Neural crest cell (in vitro differentiated cells): Measurements from ENCODE around the gene FOXC2. TPM values are rescaled to one million over a fixed set of nuclear protein-coding genes. Genes with fewer than 3 reads are reported as not detected.

Source experiments
- DNase-seq: peaks from one replicate; pipeline ENCODE4 v3.0.0; 2021; ENCODE audit warnings: low read depth, mixed read lengths, low spot score
- H3K27ac Mint-ChIP-seq: one replicate; pipeline ENCODE4 v1.8.0; 2021; ENCODE audit warnings: mild to moderate bottlenecking, mixed read lengths; ENCODE audit not compliant: unreplicated experiment
- H3K27me3 Mint-ChIP-seq: 2 replicates; pipeline ENCODE4 v1.8.0; 2021; ENCODE audit warnings: low read depth, mild to moderate bottlenecking, mixed read lengths
- H3K36me3 Mint-ChIP-seq: 2 replicates; pipeline ENCODE4 v1.8.0; 2021; ENCODE audit warnings: low read depth, mild to moderate bottlenecking, mixed read lengths
- H3K4me1 Mint-ChIP-seq: 2 replicates; pipeline ENCODE4 v1.8.0; 2021; ENCODE audit warnings: mixed read lengths
- H3K4me3 Mint-ChIP-seq: one replicate; pipeline ENCODE4 v1.8.0; 2021; ENCODE audit warnings: mild to moderate bottlenecking, mixed read lengths
- H3K9me3 Mint-ChIP-seq: 2 replicates; pipeline ENCODE4 v1.8.0; 2021; ENCODE audit warnings: mixed read lengths
- total RNA-seq: library from RNA; stranded (reverse); gene quantifications from 2 replicates; pipeline ENCODE4 v1.2.1, GENCODE V29; 2021
- TF ChIP-seq, protein P1 (sequence below): fragments of 200-600 bp; sonication (generic); conservative IDR thresholded peaks from 2 replicates; pipeline ENCODE4 v1.5.0; 2021; ENCODE audit warnings: antibody characterized with exemption, mild to moderate bottlenecking

FOXC2 gene
- total RNA-seq, 1 donor from 2014 or later, result not detected

DNA sequence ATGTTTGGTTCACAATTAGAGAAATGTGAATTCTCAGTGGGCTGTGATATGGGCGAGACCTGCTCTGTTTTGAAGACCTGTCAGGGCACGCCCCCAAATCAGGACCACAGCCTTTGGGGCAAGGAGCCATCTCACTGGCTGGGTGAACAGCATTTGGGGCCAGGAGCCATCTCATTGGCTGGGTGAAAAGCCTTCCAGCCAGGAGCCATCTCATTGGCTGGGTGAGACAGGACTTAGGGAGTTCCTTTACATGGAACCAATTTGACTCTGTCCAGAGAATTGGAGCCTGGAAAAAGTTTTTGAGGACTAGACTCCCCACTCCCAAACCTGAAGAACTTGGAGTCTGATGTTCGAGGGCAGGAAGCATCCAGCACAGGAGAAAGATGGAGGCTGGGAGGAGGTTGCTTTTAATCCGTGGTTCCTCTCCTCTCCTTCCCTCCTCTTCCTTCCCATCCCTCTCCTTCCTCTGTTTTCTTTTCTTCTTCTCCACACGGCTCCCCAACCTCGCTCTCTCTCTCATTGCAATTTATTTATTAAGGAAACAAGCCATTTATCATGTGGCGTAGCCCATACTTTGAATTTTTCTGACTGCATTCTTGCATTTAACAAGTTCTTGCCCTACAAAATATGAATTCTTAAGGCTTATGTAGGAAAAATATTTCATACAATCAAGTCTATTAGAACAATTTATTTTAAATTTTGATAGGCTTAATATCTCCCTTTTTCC lies 31.4 kb downstream of the FOXC2 start:
- no peak for DNase-seq
- Mint-ChIP-seq H3K27ac (no peak overlapping the region), H3K4me3 (no peak overlapping the region), H3K9me3 (no peaks in the 10 kb centered on the region), H3K4me1 (peaks cover 12% of the 10 kb centered on the region), H3K27me3 (peaks cover 35% of the 10 kb centered on the region), H3K36me3 (no peaks in the 10 kb centered on the region)
- TF ChIP-seq, protein P1, sequence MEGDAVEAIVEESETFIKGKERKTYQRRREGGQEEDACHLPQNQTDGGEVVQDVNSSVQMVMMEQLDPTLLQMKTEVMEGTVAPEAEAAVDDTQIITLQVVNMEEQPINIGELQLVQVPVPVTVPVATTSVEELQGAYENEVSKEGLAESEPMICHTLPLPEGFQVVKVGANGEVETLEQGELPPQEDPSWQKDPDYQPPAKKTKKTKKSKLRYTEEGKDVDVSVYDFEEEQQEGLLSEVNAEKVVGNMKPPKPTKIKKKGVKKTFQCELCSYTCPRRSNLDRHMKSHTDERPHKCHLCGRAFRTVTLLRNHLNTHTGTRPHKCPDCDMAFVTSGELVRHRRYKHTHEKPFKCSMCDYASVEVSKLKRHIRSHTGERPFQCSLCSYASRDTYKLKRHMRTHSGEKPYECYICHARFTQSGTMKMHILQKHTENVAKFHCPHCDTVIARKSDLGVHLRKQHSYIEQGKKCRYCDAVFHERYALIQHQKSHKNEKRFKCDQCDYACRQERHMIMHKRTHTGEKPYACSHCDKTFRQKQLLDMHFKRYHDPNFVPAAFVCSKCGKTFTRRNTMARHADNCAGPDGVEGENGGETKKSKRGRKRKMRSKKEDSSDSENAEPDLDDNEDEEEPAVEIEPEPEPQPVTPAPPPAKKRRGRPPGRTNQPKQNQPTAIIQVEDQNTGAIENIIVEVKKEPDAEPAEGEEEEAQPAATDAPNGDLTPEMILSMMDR, result no peak

DNA sequence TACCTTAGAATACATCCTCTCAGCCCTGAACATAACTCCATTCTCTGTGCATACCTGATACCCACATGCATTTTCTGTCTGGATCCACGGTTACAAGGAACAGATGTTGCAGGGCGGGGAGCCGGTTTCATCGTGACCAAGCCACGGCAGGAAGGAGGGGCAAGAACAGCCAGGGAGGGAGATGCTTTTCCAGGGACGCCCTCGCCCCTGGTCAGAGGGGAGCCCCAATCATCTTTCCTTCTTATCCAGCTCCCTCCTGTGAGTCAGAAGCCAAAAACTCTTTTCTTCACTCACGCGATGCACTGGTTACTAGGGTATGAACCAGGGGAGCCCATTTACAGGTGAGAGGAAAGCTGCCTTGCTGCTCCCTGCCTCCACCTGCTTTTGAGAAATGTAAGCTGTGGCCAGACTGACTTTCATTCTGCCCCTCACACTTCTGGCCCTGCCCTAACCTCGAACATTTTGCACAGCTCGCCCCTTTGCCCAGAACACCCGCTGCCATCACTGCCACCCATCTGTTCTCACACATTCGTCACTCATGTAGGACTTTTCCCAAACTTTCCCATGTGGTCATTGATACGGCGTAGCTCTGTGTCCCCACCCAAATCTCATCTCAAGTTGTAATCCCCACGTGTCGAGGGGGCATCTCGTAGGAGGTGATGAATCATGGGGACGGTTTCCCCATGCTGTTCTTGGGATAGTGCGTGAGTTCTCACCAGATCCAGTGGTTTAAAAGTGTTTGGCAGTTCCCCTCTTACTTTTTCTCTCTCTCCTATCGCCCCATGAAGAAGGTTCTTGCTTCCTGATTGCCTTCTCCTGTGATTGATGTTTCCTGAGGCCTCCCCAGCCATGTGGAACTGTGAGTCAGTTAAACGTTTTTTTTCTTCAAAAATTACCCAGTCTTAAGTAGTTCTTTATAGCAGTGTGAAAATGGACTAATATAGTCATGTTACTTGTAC lies 32.3 kb downstream of the FOXC2 start:
- peaks cover 5% of the 10 kb centered on the region for H3K4me1 Mint-ChIP-seq
- H3K27ac Mint-ChIP-seq, result no peak overlapping the region
- TF ChIP-seq, protein P1, result no peak

DNA sequence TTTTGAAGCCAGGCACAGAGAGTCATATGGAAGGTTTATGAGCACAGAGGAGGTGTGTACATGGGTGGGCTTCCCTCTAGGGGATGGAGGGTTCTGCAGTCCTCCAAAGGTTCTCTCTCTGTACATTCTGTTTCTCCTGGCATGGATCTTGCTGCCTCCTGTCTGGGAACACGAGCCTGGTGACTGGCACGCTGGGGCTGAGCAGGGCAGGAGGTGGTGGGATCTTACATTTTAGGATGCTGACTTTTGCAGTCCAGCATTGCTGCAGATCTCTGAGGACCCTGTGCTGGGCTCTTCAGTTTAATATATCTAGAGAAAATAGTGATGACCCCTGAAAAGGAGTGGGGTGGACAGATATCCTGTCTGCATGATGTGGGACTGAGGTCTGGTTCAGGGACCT lies 34.7 kb downstream of the FOXC2 start:
- Mint-ChIP-seq H3K27me3 (peaks cover 13% of the 10 kb centered on the region), H3K4me1 (no peaks in the 10 kb centered on the region), H3K27ac (no peak overlapping the region), H3K36me3 (no peaks in the 10 kb centered on the region), H3K9me3 (no peaks in the 10 kb centered on the region), H3K4me3 (no peak overlapping the region)
- no peak for DNase-seq
- TF ChIP-seq, protein P1, result no peak

More for the DNA sequence above, 32.3 kb downstream of the FOXC2 start:
- Mint-ChIP-seq H3K27me3 (peaks cover 27% of the 10 kb centered on the region), H3K9me3 (no peaks in the 10 kb centered on the region), H3K36me3 (no peaks in the 10 kb centered on the region), H3K4me3 (no peak overlapping the region)
- no peak for DNase-seq

DNA sequence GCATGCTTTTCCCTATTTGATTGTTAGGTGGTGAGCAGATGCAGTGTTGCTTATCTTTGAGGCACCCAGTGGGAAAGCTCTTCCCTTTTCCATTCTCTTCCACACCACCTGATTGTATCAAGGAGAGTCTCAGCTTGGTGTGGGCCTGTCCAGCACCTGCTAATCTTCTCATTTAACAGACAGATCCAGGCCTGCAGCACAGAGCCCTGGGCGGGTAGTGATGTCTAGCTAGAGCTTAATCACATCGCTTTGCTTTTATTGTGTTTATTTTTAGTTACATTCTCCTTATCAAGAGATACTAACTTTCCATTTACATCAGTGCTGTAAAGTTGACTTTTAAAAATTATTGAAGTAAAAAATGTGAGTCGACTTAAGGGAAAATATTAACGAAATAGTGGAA lies 35.9 kb downstream of the FOXC2 start:
- no peaks in the 10 kb centered on the region for H3K9me3 Mint-ChIP-seq
- H3K4me3 Mint-ChIP-seq, result no peak overlapping the region
- TF ChIP-seq, protein P1, result no peak
- peaks cover 13% of the 10 kb centered on the region for H3K27me3 Mint-ChIP-seq
- H3K27ac Mint-ChIP-seq, result no peak overlapping the region
- DNase-seq, result no peak
- H3K4me1 Mint-ChIP-seq, result no peaks in the 10 kb centered on the region
- no peaks in the 10 kb centered on the region for H3K36me3 Mint-ChIP-seq

DNA sequence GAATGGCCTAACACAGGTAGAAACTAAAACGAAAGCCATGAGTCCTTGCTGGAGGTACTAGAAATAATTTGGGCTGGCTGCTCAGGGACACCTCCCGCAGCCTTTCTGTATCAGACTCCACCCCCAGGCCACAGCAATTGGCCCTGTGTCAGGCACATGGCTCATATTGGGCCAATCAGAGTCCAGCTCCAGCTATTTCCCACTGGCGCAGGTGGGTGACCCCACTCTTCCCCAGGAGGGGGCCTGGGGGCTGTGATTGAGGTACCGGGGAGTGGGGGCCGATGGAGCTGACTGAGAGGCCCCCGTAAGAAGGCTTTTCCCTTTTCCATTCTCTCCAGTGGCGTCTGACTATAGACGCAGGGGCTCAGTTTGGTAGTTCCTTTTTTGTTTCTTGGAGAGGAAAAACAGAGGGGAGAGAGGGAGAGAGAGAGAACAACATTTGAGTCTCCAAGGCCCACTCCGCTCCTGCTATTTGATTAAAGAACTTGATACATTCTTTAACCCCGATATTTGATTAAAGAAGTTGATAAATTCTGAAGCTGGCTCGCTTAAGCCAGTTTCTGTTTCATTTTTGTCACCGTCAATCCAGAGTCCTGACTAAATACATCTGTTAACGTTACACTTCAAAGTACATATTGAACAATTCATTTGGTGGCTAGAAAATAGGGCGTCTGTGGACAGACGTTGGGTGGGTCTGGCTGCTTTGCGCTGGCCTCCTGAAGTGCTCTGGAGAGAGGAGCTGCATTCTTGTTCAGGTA lies 38.0 kb downstream of the FOXC2 start:
- TF ChIP-seq, protein P1, result no peak
- H3K27me3 Mint-ChIP-seq, result no peaks in the 10 kb centered on the region
- no peak overlapping the region for H3K27ac Mint-ChIP-seq
- H3K36me3 Mint-ChIP-seq, result no peaks in the 10 kb centered on the region
- peaks cover 4% of the 10 kb centered on the region for H3K4me1 Mint-ChIP-seq
- no peaks in the 10 kb centered on the region for H3K9me3 Mint-ChIP-seq
- no peak overlapping the region for H3K4me3 Mint-ChIP-seq
- DNase-seq, result no peak
